Muscle of leg (tissue), 11 donors: Measurements from ENCODE around the gene PARD3. TPM values are rescaled to one million over a fixed set of nuclear protein-coding genes. Genes with fewer than 3 reads are reported as not detected.

ENCODE experiments used
- DNase-seq: peaks from one replicate; pipeline ENCODE4 v3.0.0; 2013
- H3K27ac ChIP-seq: one replicate; pipeline ENCODE4 v1.5.1; 2013; ENCODE audit warnings: mild to moderate bottlenecking, low read length, control low read depth
- H3K27me3 ChIP-seq: one replicate; pipeline ENCODE4 v1.6.1; 2013; ENCODE audit warnings: low read length; ENCODE audit not compliant: control insufficient read depth, insufficient read depth
- H3K36me3 ChIP-seq: one replicate; pipeline ENCODE4 v1.6.1; 2013; ENCODE audit warnings: low read length; ENCODE audit not compliant: control insufficient read depth, insufficient read depth
- H3K4me1 ChIP-seq: one replicate; pipeline ENCODE4 v1.6.1; 2013; ENCODE audit warnings: low read length; ENCODE audit not compliant: control insufficient read depth, insufficient read depth
- H3K4me3 ChIP-seq: one replicate; pipeline ENCODE4 v1.5.1; 2013; ENCODE audit warnings: low read length, control low read depth
- H3K9me3 ChIP-seq: replicated peaks from 2 replicates; pipeline ENCODE4 v1.6.1; 2013; ENCODE audit warnings: low read depth, low read length; ENCODE audit not compliant: control insufficient read depth
- WGBS: methylation state at CpG from one replicate; pipeline ENCODE4 v1.1.5; 2013; ENCODE audit warnings: missing lambda C conversion rate; ENCODE audit not compliant: insufficient coverage; 5-methylcytosine and 5-hydroxymethylcytosine counted together
- polyA plus RNA-seq, 8 donors: library from polyadenylated mRNA; unstranded; fragments of 120-200 nt; gene quantifications; one replicate each; pipeline versions ENCODE4 v1.2.1 to v1.2.3, GENCODE V29; 2013; ENCODE audit warnings: inconsistent platforms in 1 of 8, low replicate concordance in 1 of 8; ENCODE audit not compliant: insufficient read length in 8 of 8, insufficient read depth in 1 of 8
- total RNA-seq: library from RNA; stranded (reverse); fragments of 120-200 nt; gene quantifications from one replicate; pipeline ENCODE4 v1.2.4, GENCODE V29; 2013

PARD3 gene
- total and polyA plus RNA-seq, 9 donors: 32.4 to 59.0 (median 41.9) TPM

- Histone ChIP-seq H3K27ac (peak overlapping the region; percentile 35), H3K27me3 (peaks cover 4% of the 10 kb centered on the region)
- no peak for DNase-seq
Observed at GRCh38 chr10:34812771-34813170, 2.3 kb downstream of the PARD3 start.

GRCh38 chr10:34811968-34812514 is 3.1 kb downstream of the PARD3 start:
- WGBS: no CpG with 5 or more reads among the region's 1 CpG

More at GRCh38 chr10:34812771-34813170, 2.3 kb downstream of the PARD3 start:
- H3K9me3 ChIP-seq: no peaks in the 10 kb centered on the region
- 50% methylated on average over 4 of the region's 5 CpGs for WGBS
- H3K4me1 ChIP-seq: peaks cover 51% of the 10 kb centered on the region
- H3K4me3 ChIP-seq: no peak overlapping the region
- no peaks in the 10 kb centered on the region for H3K36me3 ChIP-seq

GRCh38 chr10:34811126-34811967 is 3.7 kb downstream of the PARD3 start:
- H3K36me3 ChIP-seq: peaks cover 2% of the 10 kb centered on the region
- WGBS: 64% methylated on average over 8 of the region's 17 CpGs
- DNase-seq: no peak
- H3K4me1 ChIP-seq: peaks cover 47% of the 10 kb centered on the region
- H3K27ac ChIP-seq: peak overlapping the region; percentile 9
- no peaks in the 10 kb centered on the region for H3K9me3 ChIP-seq
- H3K4me3 ChIP-seq: no peak overlapping the region
- peaks cover 4% of the 10 kb centered on the region for H3K27me3 ChIP-seq

More at GRCh38 chr10:34811968-34812514, 3.1 kb downstream of the PARD3 start:
- Histone ChIP-seq H3K27ac (peak overlapping the region; percentile 9), H3K9me3 (no peaks in the 10 kb centered on the region), H3K4me1 (peaks cover 51% of the 10 kb centered on the region), H3K27me3 (peaks cover 4% of the 10 kb centered on the region), H3K4me3 (no peak overlapping the region), H3K36me3 (no peaks in the 10 kb centered on the region)
- peak; percentile 54 for DNase-seq

- Histone ChIP-seq H3K36me3 (peaks cover 2% of the 10 kb centered on the region), H3K9me3 (no peaks in the 10 kb centered on the region), H3K4me3 (peak overlapping the region; percentile 18), H3K27ac (peak overlapping the region; percentile 90), H3K27me3 (peaks cover 4% of the 10 kb centered on the region), H3K4me1 (peaks cover 39% of the 10 kb centered on the region)
- WGBS: 81% methylated on average over 3 of the region's 3 CpGs
- DNase-seq: no peak
Observed at GRCh38 chr10:34809796-34810195, 5.3 kb downstream of the PARD3 start.

GRCh38 chr10:34808801-34809745 is 6.0 kb downstream of the PARD3 start:
- Histone ChIP-seq H3K27me3 (peaks cover 4% of the 10 kb centered on the region), H3K27ac (peak overlapping the region; percentile 90), H3K4me3 (peak overlapping the region; percentile 18), H3K9me3 (no peaks in the 10 kb centered on the region), H3K4me1 (peaks cover 39% of the 10 kb centered on the region), H3K36me3 (peaks cover 2% of the 10 kb centered on the region)
- peak; percentile 81 for DNase-seq
- 15% methylated on average over 11 of the region's 19 CpGs for WGBS

DNA sequence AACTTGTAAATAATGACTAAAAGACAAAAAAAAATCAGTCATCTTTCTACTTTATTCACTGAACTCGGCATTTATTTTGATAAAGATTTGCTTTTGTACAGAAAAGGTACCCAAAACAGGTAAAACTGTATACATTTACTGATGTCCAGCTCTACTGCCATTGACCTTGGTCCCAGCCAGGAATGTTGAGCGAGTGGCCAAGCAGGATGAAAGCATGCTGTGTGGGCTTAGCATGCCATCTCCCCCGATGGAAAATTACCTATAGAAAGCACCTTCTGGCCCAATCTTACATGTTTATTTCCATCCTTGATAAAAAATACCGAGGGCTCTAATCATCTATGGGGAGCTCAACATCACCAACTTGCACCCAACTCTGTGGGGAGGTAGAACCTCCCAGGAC is 6.8 kb downstream of the PARD3 start:
- peaks cover 4% of the 10 kb centered on the region for H3K27me3 ChIP-seq
- DNase-seq: no peak
- WGBS: no CpG with 5 or more reads among the region's 4 CpGs
- no peaks in the 10 kb centered on the region for H3K9me3 ChIP-seq
- H3K27ac ChIP-seq: no peak overlapping the region
- H3K4me1 ChIP-seq: peaks cover 34% of the 10 kb centered on the region
- peaks cover 2% of the 10 kb centered on the region for H3K36me3 ChIP-seq
- H3K4me3 ChIP-seq: no peak overlapping the region

GRCh38 chr10:34804306-34804705 is 10.8 kb downstream of the PARD3 start:
- H3K27ac ChIP-seq: no peak overlapping the region
- peaks cover 10% of the 10 kb centered on the region for H3K4me1 ChIP-seq
- no peak for DNase-seq
- peaks cover 2% of the 10 kb centered on the region for H3K27me3 ChIP-seq
- peaks cover 3% of the 10 kb centered on the region for H3K36me3 ChIP-seq
- H3K4me3 ChIP-seq: no peak overlapping the region
- H3K9me3 ChIP-seq: no peaks in the 10 kb centered on the region
- no CpG with 5 or more reads among the region's 1 CpG for WGBS

- Histone ChIP-seq H3K4me3 (no peak overlapping the region), H3K36me3 (peaks cover 4% of the 10 kb centered on the region), H3K4me1 (no peaks in the 10 kb centered on the region), H3K27ac (no peak overlapping the region), H3K27me3 (no peaks in the 10 kb centered on the region), H3K9me3 (no peaks in the 10 kb centered on the region)
- 100% methylated on average over 1 of the region's 5 CpGs for WGBS
- DNase-seq: no peak
Observed at GRCh38 chr10:34802692-34803091, 12.4 kb downstream of the PARD3 start.

- peaks cover 2% of the 10 kb centered on the region for H3K36me3 ChIP-seq
- WGBS: no CpG with 5 or more reads among the region's 7 CpGs
- H3K4me3 ChIP-seq: no peak overlapping the region
- DNase-seq: peak; percentile 44
- no peak overlapping the region for H3K27ac ChIP-seq
- no peaks in the 10 kb centered on the region for H3K4me1 ChIP-seq
- no peaks in the 10 kb centered on the region for H3K27me3 ChIP-seq
- no peaks in the 10 kb centered on the region for H3K9me3 ChIP-seq
Observed at GRCh38 chr10:34801097-34801733, 13.9 kb downstream of the PARD3 start.
